NB4 (cell line): ENCODE results near the gene TRIM60.
"Not testable (repeated sequence)": the region's sequence is repeated elsewhere in the genome, so short reads cannot be mapped to it uniquely, and the experiment has no call there.

Experiments
- DNase-seq: peaks from one replicate; pipeline ENCODE4 v3.0.0; 2010; ENCODE audit warnings: low read depth
- H3K4me3 ChIP-seq: one replicate; pipeline ENCODE4 v1.5.1; 2011; ENCODE audit warnings: mild to moderate bottlenecking, low read depth, low read length, moderate library complexity
- MYC ChIP-seq: IDR thresholded peaks from 2 replicates; pipeline ENCODE4 v1.6.1; 2011; ENCODE audit warnings: low read depth, low read length
- POLR2A ChIP-seq: IDR thresholded peaks from 2 replicates; pipeline ENCODE4 v1.6.1; 2011; ENCODE audit warnings: mild to moderate bottlenecking; ENCODE audit not compliant: insufficient read length; ENCODE audit errors: extremely low read depth
- TF ChIP-seq, protein P1 (sequence below): IDR thresholded peaks from 2 replicates; pipeline ENCODE4 v1.6.1; 2011; ENCODE audit warnings: low read depth, low read length
- TF ChIP-seq, protein P2 (sequence below): IDR thresholded peaks from one replicate; pipeline ENCODE4 v1.5.1; 2012; ENCODE audit warnings: low read depth, low read length

The TRIM60 gene

DNA sequence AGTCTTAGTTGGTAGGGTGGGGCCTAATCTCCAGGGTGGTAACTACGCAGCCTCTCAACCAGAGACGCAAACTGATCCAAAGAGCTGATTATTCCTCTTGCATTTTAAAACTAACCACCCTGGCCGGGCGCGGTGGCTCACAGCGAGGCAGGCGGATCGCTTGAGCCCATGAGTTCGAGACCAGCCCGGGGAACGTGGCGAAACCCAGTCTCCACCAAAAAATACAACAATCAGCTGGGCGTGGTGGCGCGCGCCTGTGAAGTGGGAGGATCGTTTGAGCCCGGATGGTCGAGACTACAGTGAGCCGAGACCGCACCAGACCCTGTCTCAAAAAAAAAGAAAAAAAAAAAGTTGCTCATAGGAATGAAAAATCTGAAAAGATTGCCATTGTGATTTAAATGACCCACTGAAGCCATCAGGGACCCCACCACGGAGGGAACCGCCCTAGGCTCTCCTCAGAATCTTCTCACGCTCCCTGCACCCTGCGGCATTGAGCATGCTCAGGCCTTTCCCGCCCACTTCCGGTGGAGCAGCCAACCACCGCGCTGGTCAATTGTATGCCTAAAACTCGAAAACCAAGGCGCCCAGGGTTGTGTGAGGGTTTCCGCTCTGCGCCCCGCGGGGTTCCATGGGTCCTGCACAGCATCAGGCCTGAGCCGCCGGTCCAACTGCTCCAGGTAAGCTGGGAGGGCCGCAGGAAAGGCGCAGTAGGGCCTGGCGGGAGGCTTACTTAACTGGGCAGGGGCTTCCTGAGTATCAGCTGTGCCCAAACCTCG lies at the start of gene TRIM60:
TRIM60 (plus strand) TSS at position 564 of the 776 bp plus-strand sequence. CDS start 8,074 bp downstream, outside the sequence.
- TF ChIP-seq, protein P1, sequence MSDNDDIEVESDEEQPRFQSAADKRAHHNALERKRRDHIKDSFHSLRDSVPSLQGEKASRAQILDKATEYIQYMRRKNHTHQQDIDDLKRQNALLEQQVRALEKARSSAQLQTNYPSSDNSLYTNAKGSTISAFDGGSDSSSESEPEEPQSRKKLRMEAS = no peak
- TF ChIP-seq POLR2A (no peak), MYC (no peak)
- TF ChIP-seq, protein P2, sequence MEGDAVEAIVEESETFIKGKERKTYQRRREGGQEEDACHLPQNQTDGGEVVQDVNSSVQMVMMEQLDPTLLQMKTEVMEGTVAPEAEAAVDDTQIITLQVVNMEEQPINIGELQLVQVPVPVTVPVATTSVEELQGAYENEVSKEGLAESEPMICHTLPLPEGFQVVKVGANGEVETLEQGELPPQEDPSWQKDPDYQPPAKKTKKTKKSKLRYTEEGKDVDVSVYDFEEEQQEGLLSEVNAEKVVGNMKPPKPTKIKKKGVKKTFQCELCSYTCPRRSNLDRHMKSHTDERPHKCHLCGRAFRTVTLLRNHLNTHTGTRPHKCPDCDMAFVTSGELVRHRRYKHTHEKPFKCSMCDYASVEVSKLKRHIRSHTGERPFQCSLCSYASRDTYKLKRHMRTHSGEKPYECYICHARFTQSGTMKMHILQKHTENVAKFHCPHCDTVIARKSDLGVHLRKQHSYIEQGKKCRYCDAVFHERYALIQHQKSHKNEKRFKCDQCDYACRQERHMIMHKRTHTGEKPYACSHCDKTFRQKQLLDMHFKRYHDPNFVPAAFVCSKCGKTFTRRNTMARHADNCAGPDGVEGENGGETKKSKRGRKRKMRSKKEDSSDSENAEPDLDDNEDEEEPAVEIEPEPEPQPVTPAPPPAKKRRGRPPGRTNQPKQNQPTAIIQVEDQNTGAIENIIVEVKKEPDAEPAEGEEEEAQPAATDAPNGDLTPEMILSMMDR = no peak

DNA sequence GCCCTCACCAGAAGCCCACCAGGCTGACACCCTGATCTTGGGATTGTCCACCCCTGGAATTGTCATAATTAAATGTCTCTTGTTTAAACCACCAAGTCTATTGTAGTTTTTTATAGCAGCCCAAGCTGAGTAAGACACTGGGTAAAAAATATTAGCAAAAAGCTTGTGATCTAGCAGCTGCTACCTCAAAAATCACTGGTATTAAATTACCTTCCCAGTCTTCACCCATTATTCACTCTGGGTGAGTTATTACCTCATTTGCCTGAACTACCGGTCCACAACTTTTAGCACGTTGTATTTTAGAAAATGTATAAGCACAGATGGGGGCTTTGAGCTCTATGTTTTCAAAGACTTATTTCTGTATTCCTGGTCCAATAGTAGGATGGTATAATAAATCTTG lies 42.3 kb upstream of the TRIM60 start:
- TF ChIP-seq, protein P2 = no peak
- TF ChIP-seq, protein P1 = no peak
- no peak for TF ChIP-seq POLR2A
- TF ChIP-seq MYC = no peak
- no peak for DNase-seq
- no peak overlapping the region for H3K4me3 ChIP-seq

More for the DNA sequence above, at the start of gene TRIM60:
- DNase-seq = no peak
- H3K4me3 ChIP-seq = no peak within 1 kb of the TSS

DNA sequence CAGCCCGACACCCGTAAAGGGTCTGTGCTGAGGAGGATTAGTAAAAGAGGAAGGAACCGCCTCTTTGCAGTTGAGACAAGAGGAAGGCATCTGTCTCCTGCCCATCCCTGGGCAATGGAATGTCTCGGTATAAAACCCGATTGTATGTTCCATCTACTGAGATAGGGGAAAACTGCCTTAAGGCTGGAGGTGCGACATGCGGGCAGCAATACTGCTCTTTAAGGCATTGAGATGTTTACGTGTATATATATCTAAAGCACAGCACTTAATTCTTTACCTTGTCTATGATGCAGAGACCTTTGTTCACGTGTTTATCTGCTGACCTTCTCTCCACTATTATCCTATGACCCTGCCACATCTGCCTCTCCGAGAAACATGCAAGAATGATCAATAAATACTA lies 41.0 kb upstream of the TRIM60 start:
- H3K4me3 ChIP-seq, DNase-seq: not testable (repeated sequence)

DNA sequence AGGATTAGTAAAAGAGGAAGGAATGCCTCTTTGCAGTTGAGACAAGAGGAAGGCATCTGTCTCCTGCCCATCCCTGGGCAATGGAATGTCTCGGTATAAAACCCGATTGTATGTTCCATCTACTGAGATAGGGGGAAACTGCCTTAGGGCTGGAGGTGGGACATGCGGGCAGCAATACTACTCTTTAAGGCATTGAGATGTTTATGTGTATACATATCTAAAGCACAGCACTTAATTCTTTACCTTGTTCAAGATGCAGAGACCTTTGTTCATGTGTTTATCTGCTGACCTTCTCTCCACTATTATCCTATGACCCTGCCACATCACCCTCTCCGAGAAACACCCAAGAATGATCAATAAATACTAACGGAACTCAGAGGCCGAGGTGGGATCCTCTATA lies 35.7 kb upstream of the TRIM60 start:
- not testable (repeated sequence) for DNase-seq, H3K4me3 ChIP-seq

DNA sequence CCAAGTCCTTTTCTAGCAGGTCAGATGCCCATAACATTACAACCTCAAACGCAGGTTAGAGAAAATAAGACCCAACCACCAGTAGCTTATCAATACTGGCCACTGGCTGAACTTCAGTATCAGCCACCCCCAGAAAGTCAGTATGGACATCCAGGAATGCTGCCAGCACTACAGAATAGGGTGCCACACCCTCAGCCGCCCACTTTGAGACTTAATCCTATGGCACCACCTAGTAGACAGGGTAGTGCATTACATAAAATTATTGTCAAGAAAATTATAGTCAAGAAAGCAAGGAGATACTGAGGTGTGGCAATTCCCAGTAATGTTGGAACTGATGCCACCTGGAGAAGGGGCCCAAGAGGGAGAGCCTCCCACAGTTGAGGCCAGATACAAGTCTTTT lies 34.5 kb upstream of the TRIM60 start:
- no peak overlapping the region for H3K4me3 ChIP-seq
- peak; percentile 12 for DNase-seq
- TF ChIP-seq, protein P2 = no peak
- TF ChIP-seq MYC (no peak), POLR2A (no peak)
- TF ChIP-seq, protein P1 = no peak

DNA sequence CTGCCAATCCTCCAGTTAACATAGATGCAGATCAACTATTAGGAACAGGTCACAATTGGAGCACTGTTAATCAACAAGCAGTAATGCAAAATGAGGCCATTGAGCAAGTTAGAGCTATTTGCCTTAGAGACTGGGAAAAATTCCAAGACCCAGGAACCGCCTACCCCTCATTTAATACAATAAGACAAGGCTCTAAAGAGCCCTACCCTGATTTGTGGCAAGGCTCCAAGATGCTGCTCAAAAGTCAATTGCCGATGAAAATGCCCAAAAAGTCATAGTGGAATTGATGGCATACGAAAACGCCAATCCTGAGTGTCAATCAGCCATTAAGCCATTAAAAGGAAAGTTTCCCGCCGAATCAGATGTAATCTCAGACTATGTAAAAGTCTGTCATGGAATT lies 33.9 kb upstream of the TRIM60 start:
- TF ChIP-seq MYC (no peak), POLR2A (no peak)
- TF ChIP-seq, protein P2 = no peak
- TF ChIP-seq, protein P1 = no peak
- H3K4me3 ChIP-seq = no peak overlapping the region
- DNase-seq = no peak

DNA sequence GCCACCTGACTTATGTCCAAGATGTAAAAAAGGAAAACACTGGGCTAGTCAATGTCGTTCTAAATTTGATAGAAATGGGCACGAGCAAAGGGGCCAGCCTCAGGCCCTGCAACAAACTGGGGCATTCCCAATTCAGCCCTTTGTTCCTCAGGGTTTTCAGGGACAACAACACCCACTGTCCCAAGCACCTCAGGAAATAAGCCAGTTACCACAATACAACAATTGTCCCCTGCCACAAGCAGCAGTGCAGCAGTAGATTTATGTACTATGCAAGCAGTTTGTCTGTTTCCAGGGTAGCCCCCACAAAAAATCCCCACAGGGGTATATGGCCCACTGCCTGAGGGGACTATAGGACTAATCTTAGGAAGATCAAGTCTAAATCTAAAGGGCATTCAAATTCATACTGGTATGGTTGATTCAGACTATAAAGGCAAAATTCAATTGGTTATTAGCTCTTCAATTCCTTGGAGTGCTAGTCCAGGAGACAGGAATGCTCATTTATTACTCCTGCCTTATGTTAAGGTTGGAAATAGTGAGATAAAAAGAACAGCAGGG lies 33.2 kb upstream of the TRIM60 start:
- not testable (repeated sequence) for DNase-seq, H3K4me3 ChIP-seq

DNA sequence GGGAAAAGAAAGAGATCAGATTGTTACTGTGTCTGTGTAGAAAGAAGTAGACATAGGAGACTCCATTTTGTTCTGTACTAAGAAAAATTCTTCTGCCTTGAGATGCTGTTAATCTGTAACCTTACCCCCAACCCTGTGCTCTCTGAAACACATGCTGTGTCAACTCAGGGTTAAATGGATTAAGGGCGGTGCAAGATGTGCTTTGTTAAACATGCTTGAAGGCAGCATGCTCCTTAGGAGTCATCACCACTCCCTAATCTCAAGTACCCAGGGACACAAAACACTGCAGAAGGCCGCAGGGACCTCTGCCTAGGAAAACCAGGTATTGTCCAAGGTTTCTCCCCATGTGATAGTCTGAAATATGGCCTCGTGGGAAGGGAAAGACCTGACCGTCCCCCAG lies 29.8 kb upstream of the TRIM60 start:
- not testable (repeated sequence) for H3K4me3 ChIP-seq, DNase-seq
